Activated T-cell treated with anti-CD3 and anti-CD28 coated beads, Interleukin-2, amount 50 U/mL, for 48 hours (primary cell): ENCODE results near the gene PLSCR3.
A peak's percentile ranks its signal among the peaks of the same experiment; 100 is the strongest.
"Not testable (repeated sequence)": the region's sequence is repeated elsewhere in the genome, so short reads cannot be mapped to it uniquely, and the experiment has no call there.

Experiments
- DNase-seq, 2 experiments: peaks; one replicate each; pipeline ENCODE4 v3.0.0-alpha.2; 2020

The PLSCR3 gene

DNA sequence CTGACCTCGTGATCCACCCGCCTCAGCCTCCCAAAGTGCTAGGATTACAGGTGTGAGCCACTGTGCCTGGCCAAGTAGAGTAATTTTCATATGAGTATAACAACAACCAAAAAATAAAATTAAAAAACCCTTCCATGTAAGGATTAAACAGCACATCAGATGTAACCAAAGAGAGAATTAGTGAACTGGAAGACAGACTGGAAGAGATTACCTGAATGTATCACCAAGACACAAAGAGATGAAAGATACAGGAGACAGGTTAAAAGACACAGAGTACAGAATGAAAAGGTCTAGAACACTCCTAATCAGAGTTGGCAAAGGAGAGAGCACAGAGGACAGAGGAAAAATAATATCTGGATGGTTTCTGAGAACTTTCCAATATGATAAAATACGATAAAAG lies 15.2 kb downstream of the PLSCR3 start:
- no peak for DNase-seq

DNA sequence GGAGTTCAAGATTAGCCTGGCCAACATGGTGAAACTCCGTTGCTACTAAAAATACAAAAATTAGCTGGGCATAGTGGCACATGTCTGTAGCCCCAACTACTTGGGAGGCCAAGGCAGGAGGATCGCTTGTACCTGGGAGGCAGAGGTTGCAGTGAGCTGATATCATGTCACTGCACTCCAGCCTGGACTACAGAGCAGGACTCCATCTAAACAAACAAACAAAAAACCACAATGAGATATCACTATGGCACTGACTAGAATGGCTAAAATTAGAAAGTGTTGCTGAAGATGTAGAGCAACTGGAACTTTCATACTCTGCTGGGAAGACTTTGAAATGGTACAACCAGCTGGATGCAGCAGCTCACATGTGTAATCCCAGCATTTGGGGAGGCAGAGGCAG lies 20.0 kb downstream of the PLSCR3 start:
- DNase-seq: no peak

- no peak for DNase-seq
Measured at GRCh38 chr17:7370853-7371252, 23.5 kb downstream of the PLSCR3 start.

DNA sequence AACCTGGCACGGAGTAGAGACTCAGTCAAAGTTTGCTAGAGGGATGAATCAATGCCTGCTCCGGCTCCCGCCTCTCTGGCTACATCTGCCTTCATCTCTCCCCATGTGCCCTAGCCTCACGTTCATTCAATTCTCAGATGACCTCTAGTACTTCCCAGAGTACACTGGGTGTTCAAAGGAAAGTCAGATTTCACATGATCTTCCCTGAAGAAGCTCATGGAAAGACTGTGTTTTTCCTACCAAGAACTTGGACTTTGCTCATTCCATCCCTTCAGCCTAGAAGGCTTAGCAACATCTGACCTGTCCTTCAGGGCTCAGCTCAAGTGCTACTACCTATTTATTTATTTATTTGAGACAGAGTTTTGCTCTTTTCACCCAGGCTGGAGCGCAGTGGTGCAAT lies 24.5 kb downstream of the PLSCR3 start:
- no peak for DNase-seq

DNA sequence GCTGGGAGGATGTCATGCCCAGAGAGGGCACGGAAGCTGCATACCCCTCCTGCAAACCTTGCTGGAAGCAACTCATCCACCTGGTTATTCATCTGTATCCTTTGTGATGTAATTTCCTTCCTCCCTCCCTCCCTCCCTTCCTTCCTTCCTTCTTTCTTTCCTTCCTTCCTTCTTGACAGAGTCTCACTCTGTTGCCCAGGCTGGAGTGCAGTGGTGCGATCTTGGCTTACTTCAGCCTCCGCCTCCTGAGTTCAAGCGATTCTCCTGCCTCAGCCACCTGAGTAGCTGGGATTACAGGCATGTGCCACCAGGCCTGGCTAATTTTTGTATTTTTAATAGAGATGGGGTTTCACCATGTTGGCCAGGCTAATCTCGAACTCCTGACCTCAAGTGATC lies 25.7 kb downstream of the PLSCR3 start:
- DNase-seq: not testable (repeated sequence)

DNA sequence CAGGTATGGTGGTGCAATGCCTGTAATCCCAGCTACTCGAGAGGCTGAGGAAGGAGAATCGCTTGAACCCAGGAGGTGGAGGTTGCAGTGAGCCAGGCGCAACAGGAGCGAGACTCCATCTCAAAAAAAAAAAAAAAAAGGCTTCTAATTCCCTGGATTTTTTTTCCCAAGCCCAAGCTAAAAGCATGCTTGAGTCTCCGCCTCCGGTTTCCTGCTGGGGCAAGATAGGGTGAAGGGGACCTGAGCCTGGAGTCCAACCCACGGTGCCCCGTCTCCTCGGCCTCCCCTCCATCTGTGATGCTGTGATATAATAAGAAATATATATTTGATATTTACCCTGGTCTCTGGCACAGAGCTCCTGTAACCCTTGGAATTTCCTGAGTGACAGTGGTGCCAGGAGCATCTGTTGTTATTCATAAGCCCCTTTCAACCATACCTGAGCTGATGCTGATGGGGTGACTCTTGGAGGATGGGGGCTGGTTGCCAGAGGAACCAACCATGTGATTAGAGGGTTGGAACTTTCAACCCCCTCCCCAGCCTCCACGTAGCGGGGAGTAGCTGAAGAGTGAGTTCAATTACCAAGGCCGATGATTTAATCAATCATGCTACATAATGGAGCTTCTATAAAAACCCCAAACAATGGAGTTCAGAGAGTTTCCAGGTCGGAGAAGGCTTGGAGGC lies 26.3 kb downstream of the PLSCR3 start:
- DNase-seq: no peak

- DNase-seq: no peak
Measured at GRCh38 chr17:7367083-7367482, 27.2 kb downstream of the PLSCR3 start.

DNA sequence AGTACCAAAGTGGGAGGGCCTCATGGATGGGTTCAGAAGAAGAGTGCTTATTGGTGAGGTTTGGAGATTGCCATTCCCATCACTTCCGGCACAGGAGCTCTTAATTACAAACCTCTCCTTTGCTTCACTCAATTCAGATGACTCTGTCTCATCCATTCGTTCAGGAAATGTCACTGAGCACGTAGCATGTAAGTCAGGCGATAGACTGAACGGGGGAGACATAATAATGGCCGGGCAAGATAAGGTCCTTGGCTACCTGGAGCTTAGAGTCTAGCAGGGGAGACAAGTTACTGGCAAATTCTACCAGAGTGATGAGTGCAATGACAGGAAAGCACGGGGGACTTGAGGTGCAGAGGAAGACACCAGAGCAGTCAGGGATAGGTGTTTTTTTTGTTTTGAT lies 28.4 kb downstream of the PLSCR3 start:
- not testable (repeated sequence) for DNase-seq

DNA sequence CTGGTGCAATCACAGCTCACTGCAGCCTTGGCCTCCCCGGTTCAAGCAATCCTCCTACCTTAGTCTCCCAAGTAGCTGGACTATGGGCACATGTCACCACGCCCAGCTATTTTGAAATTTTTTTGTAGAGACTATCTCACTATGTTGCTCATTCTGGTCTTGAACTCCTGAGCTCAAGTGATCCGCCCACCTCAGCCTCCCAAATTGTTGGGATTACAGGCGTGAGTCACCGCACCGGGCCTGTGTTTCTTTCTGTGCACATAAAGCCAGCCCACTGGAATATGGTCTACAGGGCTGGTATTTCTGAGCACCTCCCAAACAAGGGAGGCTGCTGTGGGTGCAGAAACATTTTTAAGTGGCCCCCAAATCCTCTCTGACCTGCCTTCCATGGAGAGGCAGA lies 31.0 kb downstream of the PLSCR3 start:
- DNase-seq: no peak

DNA sequence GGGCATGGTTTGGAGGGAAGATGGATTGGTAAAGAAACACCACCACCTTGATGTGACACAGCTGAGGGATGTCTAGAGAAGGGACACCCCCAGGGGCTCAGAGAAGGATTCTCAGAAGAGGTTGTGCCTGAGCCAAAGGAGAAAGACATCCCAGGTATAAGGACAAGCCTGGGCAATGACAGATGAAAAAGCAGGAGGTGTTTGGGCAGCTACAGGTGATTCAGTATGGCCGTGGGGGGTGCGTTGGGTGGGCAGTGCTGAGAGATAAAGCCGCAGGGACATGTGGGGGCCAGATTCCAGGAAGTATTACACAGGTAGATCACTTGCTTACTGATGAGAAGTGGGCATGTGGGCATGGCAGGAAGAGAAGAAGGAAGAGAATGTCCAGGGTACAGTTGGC lies 32.4 kb downstream of the PLSCR3 start:
- DNase-seq: no peak

DNA sequence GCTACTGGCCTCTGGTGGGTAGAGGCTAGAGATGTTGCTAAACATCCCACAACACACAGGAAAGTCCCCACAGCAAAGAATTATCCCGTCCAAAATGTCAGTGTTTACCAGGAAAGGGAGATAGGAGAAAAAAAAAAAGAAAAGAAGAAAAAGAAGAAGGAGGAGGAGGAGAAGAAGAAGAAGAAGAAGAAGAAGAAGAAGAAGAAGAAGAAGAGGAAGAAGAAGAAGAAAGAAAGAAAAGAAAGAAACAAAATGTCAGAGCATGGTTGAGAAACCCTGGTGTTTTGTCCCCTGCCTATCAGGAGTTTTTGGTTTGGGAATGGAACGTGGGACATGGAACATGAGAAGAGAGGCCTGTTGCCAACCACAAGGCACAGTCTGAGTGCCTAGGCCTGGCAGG lies 36.9 kb downstream of the PLSCR3 start:
- no peak for DNase-seq

GRCh38 chr17:7356756-7357155 lies 37.6 kb downstream of the PLSCR3 start:
- DNase-seq: no peak

GRCh38 chr17:7356072-7356549 lies 38.2 kb downstream of the PLSCR3 start:
- DNase-seq: peak; percentile 90 to 92

- DNase-seq: no peak
Measured at GRCh38 chr17:7355573-7355972, 38.8 kb downstream of the PLSCR3 start.

GRCh38 chr17:7355053-7355452 lies 39.3 kb downstream of the PLSCR3 start, which contains the start of gene TMEM95:
Gene TMEM95 (plus strand): TSS chr17:7355156. CDS start chr17:7355205, 49 bp downstream.
- no peak for DNase-seq

DNA sequence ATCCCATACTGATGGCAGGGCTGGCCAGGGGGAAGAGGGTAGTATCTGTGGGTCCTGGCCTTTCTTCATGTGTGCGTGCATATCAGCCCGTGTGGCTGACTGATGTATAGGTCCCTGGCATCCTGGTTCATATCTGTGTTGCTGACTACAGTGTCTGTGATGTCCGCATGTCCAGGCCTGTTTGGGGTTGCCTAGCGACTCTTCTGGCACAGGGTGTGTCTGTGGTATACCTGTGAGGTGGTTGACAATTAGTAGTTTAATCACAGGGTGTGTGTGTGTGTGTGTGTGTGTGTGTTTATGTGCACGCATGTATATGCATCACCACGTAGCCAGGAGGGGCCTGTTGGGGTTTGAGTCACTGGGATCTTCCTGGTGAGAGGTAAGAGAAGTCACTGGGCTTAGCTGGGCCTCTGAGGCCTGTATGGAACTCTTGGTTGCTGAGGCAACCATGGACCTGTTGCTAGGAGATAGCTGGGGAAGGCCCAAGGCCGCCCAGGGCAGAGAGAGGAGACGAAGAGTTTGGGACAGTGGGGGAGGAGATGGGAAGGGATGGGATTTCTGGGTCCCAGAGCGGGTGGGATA lies 40.0 kb downstream of the PLSCR3 start:
- DNase-seq: peak in 1 of 2 experiments; percentile 54

GRCh38 chr17:7352910-7353635 lies 41.3 kb downstream of the PLSCR3 start:
- DNase-seq: no peak

DNA sequence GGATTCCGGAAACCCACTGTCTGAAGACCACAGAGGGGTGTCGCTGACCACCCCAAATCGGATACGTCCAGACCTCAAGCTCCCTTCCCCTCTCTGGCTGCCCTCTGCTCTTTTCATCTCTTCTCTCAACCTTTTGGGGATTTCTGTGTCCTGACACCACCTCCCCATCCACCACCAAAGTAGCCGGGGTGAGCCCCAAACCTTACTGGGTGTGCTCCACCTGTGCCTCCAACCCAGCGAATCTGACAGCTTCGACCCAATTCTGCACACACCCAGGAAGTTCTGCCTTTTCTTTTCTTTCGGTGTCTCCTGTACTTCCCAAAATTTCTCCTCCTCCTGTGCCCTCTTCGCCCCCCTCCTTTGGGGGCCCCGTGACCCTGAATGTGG lies 41.8 kb downstream of the PLSCR3 start:
- DNase-seq: no peak

GRCh38 chr17:7351665-7352502 lies 42.4 kb downstream of the PLSCR3 start, which contains the start of gene KCTD11:
Gene KCTD11 (plus strand): TSS chr17:7352162.
- peak; percentile 86 to 88 for DNase-seq

- no peak for DNase-seq
Measured at GRCh38 chr17:7348478-7349242, 45.7 kb downstream of the PLSCR3 start.

DNA sequence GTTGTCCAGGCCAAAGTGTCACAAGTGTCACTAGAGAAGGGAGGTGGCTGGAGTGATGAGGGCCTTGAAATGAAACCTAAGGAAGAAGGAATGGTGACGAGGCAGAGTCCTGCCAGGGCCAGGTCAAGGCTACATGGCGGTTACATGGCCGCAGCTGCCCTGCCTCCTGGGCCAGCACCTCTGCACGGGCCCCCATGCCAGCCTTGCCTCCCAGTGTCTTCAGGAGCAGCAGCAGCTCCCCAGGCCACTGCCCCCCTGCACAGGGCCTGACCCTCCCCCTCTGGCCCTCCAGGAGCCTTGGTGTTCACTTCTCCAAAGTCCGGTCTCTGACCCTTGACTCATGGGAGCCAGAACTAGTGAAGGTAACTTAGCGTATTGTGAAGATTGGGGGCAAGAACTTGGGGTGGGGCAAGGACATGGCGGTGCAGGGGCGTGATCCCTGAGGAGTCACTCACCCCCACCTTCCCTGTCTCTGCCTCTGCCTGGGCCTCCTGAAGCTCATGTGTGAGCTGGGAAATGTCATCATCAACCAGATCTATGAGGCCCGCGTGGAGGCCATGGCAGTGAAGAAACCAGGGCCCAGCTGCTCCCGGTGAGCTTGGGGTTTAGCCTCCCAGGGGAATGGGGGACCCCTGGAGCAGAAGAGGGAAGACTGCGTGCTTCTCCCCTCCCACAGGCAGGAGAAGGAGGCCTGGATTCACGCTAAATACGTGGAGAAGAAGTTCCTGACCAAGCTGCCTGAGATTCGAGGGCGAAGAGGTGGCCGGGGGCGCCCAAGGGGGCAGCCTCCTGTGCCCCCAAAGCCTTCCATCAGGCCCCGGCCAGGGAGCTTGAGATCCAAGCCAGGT lies 46.5 kb downstream of the PLSCR3 start:
- DNase-seq: no peak
